ENCODE data around the gene PCBD2.
"Not testable (repeated sequence)": the region's sequence is repeated elsewhere in the genome, so short reads cannot be mapped to it uniquely, and the experiment has no call there.

- TF ChIP-seq CTCF, POLR2A (IDR thresholded peaks at IDR 0.05): not testable (repeated sequence)
Measured at GRCh38 chr5:134880937-134881336, 24.0 kb upstream of the PCBD2 start.

All from esophagus squamous epithelium (tissue), 4 donors.